Tibial nerve (tissue), 4 donors: ENCODE measurements around the gene NMT2. TPM values are rescaled to one million over a fixed set of nuclear protein-coding genes. Genes with fewer than 3 reads are reported as not detected.

Source experiments
- DNase-seq, 2 donors: peaks; one replicate each; pipeline ENCODE4 v3.0.0-alpha.2; 2019; ENCODE audit warnings: low spot score in 2 of 2
- H3K27ac ChIP-seq, 4 donors: fragments of 200-600 bp; sonication (generic) in 3 of 4; one replicate each; pipeline ENCODE4 v1.5.1; 2017 to 2019; ENCODE audit warnings: mild to moderate bottlenecking in 1 of 4
- H3K27me3 ChIP-seq, 2 donors: fragments of 200-600 bp; sonication (generic) in 1 of 2; one replicate each; pipeline versions ENCODE4 v1.5.1 to v1.6.0; 2017 to 2019
- H3K36me3 ChIP-seq, 3 donors: fragments of 200-600 bp; sonication (generic); one replicate each; pipeline ENCODE4 v1.5.1; 2018 to 2019
- H3K4me1 ChIP-seq, 4 donors: fragments of 200-600 bp; sonication (generic) in 3 of 4; one replicate each; pipeline ENCODE4 v1.5.1; 2017 to 2019
- H3K4me3 ChIP-seq, 4 donors: fragments of 200-600 bp; sonication (generic) in 3 of 4; one replicate each; pipeline ENCODE4 v1.5.1; 2017 to 2019; ENCODE audit warnings: mild to moderate bottlenecking in 1 of 4, moderate library complexity in 1 of 4
- H3K9me3 ChIP-seq, 4 donors: fragments of 200-600 bp; sonication (generic) in 3 of 4; one replicate each; pipeline ENCODE4 v1.5.1; 2017 to 2019
- CTCF ChIP-seq, 5 experiments: fragments of 200-600 bp in 3 of 5; fragments of 450-650 bp in 2 of 5; sonication (generic) in 3 of 5; IDR thresholded peaks; one replicate each; pipeline ENCODE4 v1.5.1; 2016 to 2019; ENCODE audit warnings: antibody characterized with exemption in 5 of 5, mild to moderate bottlenecking in 3 of 5, moderate library complexity in 2 of 5
- EP300 ChIP-seq, 2 donors: sonication (generic); formaldehyde crosslinking; IDR thresholded peaks; one replicate each; pipeline ENCODE4 v1.6.1; 2017; ENCODE audit warnings: antibody characterized with exemption in 2 of 2, mild to moderate bottlenecking in 1 of 2
- POLR2A ChIP-seq, 2 donors: fragments of 450-650 bp; IDR thresholded peaks; one replicate each; pipeline ENCODE4 v1.6.1; 2017; ENCODE audit warnings: antibody characterized with exemption in 2 of 2, mild to moderate bottlenecking in 2 of 2, moderate library complexity in 2 of 2
- WGBS, 2 donors: methylation state at CpG; one replicate each; pipeline ENCODE4 v1.1.5; 2018; 5-methylcytosine and 5-hydroxymethylcytosine counted together
- total RNA-seq, 4 donors: library from RNA; depleted of rRNA; stranded (reverse); fragments of >200 nt; gene quantifications; one replicate each; pipeline ENCODE4 v1.1.0, GENCODE V29; 2016

Gene NMT2
- total RNA-seq, 4 donors from 2014 or later: 18.2 to 29.7 (median 24.0) TPM

GRCh38 chr10:15158972-15159371 is 9.5 kb downstream of the NMT2 start:
- TF ChIP-seq EP300 (IDR thresholded peaks at IDR 0.05) (no peak), CTCF (IDR thresholded peaks at IDR 0.05) (no peak), POLR2A (IDR thresholded peaks at IDR 0.05) (no peak)
- no peak overlapping the region for H3K27ac ChIP-seq
- no peaks in the 10 kb centered on the region for H3K9me3 ChIP-seq
- H3K4me1 ChIP-seq: peaks cover 0 to 15% (median 0%) of the 10 kb centered on the region in 4 donors
- H3K4me3 ChIP-seq: no peak overlapping the region
- no peak for DNase-seq
- no peaks in the 10 kb centered on the region for H3K36me3 ChIP-seq
- no peaks in the 10 kb centered on the region for H3K27me3 ChIP-seq

GRCh38 chr10:15158448-15158847 is 10.0 kb downstream of the NMT2 start:
- Histone ChIP-seq H3K36me3 (no peaks in the 10 kb centered on the region), H3K9me3 (no peaks in the 10 kb centered on the region), H3K27ac (no peak overlapping the region), H3K4me3 (no peak overlapping the region), H3K27me3 (no peaks in the 10 kb centered on the region), H3K4me1 (peaks cover 0 to 14% (median 0%) of the 10 kb centered on the region in 4 donors)
- 73 to 92% methylated on average over 2 of the region's 2 CpGs for WGBS, 2 donors
- no peak for DNase-seq
- no peak for TF ChIP-seq POLR2A (IDR thresholded peaks at IDR 0.05)
- no peak for TF ChIP-seq CTCF (IDR thresholded peaks at IDR 0.05)
- no peak for TF ChIP-seq EP300 (IDR thresholded peaks at IDR 0.05)

- Histone ChIP-seq H3K27me3 (no peaks in the 10 kb centered on the region), H3K9me3 (no peaks in the 10 kb centered on the region), H3K4me3 (no peak overlapping the region), H3K36me3 (no peaks in the 10 kb centered on the region), H3K4me1 (peaks cover 0 to 6% (median 2%) of the 10 kb centered on the region in 4 donors), H3K27ac (no peak overlapping the region)
- WGBS, 2 donors: 93% methylated on average over 14 of the region's 14 CpGs
- no peak for TF ChIP-seq EP300 (IDR thresholded peaks at IDR 0.05)
- no peak for TF ChIP-seq CTCF (IDR thresholded peaks at IDR 0.05)
- TF ChIP-seq POLR2A (IDR thresholded peaks at IDR 0.05): no peak
- DNase-seq: no peak
Observed at GRCh38 chr10:15155978-15156656, 12.4 kb downstream of the NMT2 start.

- TF ChIP-seq EP300 (IDR thresholded peaks at IDR 0.05): no peak
- TF ChIP-seq POLR2A (IDR thresholded peaks at IDR 0.05): no peak
- no peak for TF ChIP-seq CTCF (IDR thresholded peaks at IDR 0.05)
- no peak for DNase-seq
- H3K27me3 ChIP-seq: no peaks in the 10 kb centered on the region
- no peak overlapping the region for H3K27ac ChIP-seq
- H3K4me3 ChIP-seq: no peak overlapping the region
- no peaks in the 10 kb centered on the region for H3K9me3 ChIP-seq
- H3K36me3 ChIP-seq: no peaks in the 10 kb centered on the region
- H3K4me1 ChIP-seq: peaks cover 0 to 4% (median 0%) of the 10 kb centered on the region in 4 donors
Observed at GRCh38 chr10:15152556-15152955, 15.9 kb downstream of the NMT2 start.

GRCh38 chr10:15150563-15150962 is 17.9 kb downstream of the NMT2 start:
- WGBS, 2 donors: 97% methylated on average over 7 of the region's 7 CpGs
- Histone ChIP-seq H3K27ac (no peak overlapping the region), H3K36me3 (no peaks in the 10 kb centered on the region), H3K4me3 (no peak overlapping the region), H3K27me3 (no peaks in the 10 kb centered on the region), H3K4me1 (peaks cover 0 to 4% (median 0%) of the 10 kb centered on the region in 4 donors), H3K9me3 (no peaks in the 10 kb centered on the region)
- TF ChIP-seq POLR2A (IDR thresholded peaks at IDR 0.05) (no peak), EP300 (IDR thresholded peaks at IDR 0.05) (no peak), CTCF (IDR thresholded peaks at IDR 0.05) (no peak)
- no peak for DNase-seq
